Right lobe of liver (tissue), 6 donors: ENCODE data around the gene FEM1B. TPM values are rescaled to one million over a fixed set of nuclear protein-coding genes. Genes with fewer than 3 reads are reported as not detected.

Experiments
- ATAC-seq, 4 donors: fragments of 200-7000 bp; cut with Tn5 transposase; one replicate each; pipeline ENCODE4 v1.9.1; 2020; ENCODE audit warnings: mild to moderate bottlenecking in 4 of 4, moderate library complexity in 4 of 4
- DNase-seq, 3 donors: peaks; one replicate each; pipeline ENCODE4 v3.0.0-alpha.2; 2020
- H3K27ac ChIP-seq, 3 donors: fragments of 200-600 bp; one replicate each; pipeline ENCODE4 v1.8.0; 2022
- H3K27me3 ChIP-seq, 2 donors: fragments of 200-600 bp; one replicate each; pipeline ENCODE4 v1.8.0; 2022
- H3K36me3 ChIP-seq, 4 donors: fragments of 200-600 bp; sonication (generic) in 1 of 4; one replicate each; pipeline versions ENCODE4 v1.5.1 to v1.8.0; 2017 to 2022; ENCODE audit warnings: control low read depth in 1 of 4
- H3K4me1 ChIP-seq, 4 donors: fragments of 200-600 bp; sonication (generic) in 1 of 4; one replicate each; pipeline versions ENCODE4 v1.5.1 to v1.8.0; 2017 to 2022; ENCODE audit warnings: control low read depth in 1 of 4
- H3K4me3 ChIP-seq, 3 donors: fragments of 200-600 bp; one replicate each; pipeline ENCODE4 v1.8.0; 2022
- H3K9me3 ChIP-seq, 4 donors: fragments of 200-600 bp; sonication (generic) in 1 of 4; one replicate each; pipeline versions ENCODE4 v1.5.1 to v1.8.0; 2017 to 2022; ENCODE audit warnings: control low read depth in 1 of 4
- POLR2A ChIP-seq: fragments of 450-650 bp; IDR thresholded peaks from one replicate; pipeline ENCODE4 v1.6.1; 2017; ENCODE audit warnings: antibody characterized with exemption, mild to moderate bottlenecking
- WGBS: methylation state at CpG from one replicate; pipeline ENCODE4 v1.1.6; 2018; ENCODE audit warnings: low coverage, low lambda C conversion rate; ENCODE audit not compliant: insufficient coverage; ENCODE audit errors: missing lambda C conversion rate; 5-methylcytosine and 5-hydroxymethylcytosine counted together
- intact Hi-C, 2 donors: fragments of 100-400 bp; cut with DNase I; formaldehyde crosslinking; loops; one replicate each; pipeline versions ENCODE4 v1.11.2 to v1.14.1; 2022
- total RNA-seq, 6 experiments: library from RNA; depleted of rRNA in 2 of 6; stranded (reverse); fragments of >200 nt in 2 of 6; fragmentation: NEBNext Ultra II Directional in 3 of 6; extraction: Animal tissue kit (Norgen Biotek cat#: 25700) in 3 of 6; gene quantifications; one replicate each; pipeline versions ENCODE4 v1.1.0 to v1.2.4, GENCODE V29; 2016 to 2023
- TF ChIP-seq, protein P1 (sequence below), 4 donors: fragments of 200-600 bp in 3 of 4; fragments of 450-650 bp in 1 of 4; IDR thresholded peaks; one replicate each; pipeline versions ENCODE4 v1.5.1 to v1.8.0; 2016 to 2022; ENCODE audit warnings: antibody characterized with exemption in 4 of 4, mild to moderate bottlenecking in 2 of 4
- donor health status: DM: no; HTN: yes; CAD: no.
- donor health status: DM: no; HTN: no; CAD: no.
- donor health status: DM: no; HTN: no; CAD: no.
- donor health status: DM: no; HTN: yes; CAD: no.
- donor health status: DM: no; HTN: yes; CAD: no.

FEM1B gene
- total RNA-seq, 6 experiments from 2014 or later, result 17.7 to 28.3 (median 23.1) TPM

DNA sequence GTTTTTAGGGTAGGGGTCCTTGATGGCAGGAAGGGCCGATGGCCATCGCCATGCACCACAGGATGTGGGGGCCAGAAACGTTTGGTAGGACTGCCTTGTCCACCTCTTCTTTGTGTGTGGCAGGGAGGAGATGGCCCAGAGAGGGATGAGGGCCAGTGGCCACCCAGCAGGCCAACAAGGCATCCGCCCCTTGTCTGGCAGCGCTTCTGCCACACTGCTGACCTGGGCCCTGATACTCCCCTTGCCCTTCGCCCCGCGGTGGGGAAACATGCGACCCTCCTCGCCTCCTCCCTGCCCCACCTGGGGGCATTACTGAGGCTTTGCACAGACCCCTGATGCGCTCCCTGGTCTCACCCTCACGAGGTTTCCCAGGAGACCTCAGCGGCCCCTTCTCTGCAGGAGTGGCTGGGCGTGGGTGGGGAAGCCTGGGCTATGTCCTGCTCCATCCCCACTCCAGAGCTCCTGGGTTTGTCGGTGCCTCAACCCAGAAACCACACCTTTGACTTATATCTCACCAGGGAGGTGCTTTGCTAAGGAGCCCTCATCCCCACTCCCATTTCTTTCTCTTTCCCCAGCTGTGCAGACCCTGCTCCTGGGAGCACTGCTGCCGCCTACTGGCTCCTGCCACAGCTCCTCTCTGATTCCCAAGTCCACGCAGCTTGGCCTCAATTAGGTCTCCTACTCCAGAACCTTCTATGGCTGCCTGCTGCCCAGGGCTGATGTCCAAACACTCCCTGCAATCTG is 38.7 kb downstream of the FEM1B start:
- peak in 1 of 3 donors; percentile 38 for DNase-seq
- WGBS, result 28% methylated on average over 4 of the region's 17 CpGs
- Histone ChIP-seq H3K4me3 (no peak overlapping the region), H3K27ac (no peak overlapping the region), H3K9me3 (no peaks in the 10 kb centered on the region), H3K4me1 (no peaks in the 10 kb centered on the region), H3K27me3 (no peaks in the 10 kb centered on the region), H3K36me3 (no peaks in the 10 kb centered on the region)
- intact Hi-C loops, result loop anchor here in 1 of 2 donors (10.0 kb wide), 1 partner anchor 69 kb away; no protein-coding TSS in a partner anchor
- TF ChIP-seq, protein P1, sequence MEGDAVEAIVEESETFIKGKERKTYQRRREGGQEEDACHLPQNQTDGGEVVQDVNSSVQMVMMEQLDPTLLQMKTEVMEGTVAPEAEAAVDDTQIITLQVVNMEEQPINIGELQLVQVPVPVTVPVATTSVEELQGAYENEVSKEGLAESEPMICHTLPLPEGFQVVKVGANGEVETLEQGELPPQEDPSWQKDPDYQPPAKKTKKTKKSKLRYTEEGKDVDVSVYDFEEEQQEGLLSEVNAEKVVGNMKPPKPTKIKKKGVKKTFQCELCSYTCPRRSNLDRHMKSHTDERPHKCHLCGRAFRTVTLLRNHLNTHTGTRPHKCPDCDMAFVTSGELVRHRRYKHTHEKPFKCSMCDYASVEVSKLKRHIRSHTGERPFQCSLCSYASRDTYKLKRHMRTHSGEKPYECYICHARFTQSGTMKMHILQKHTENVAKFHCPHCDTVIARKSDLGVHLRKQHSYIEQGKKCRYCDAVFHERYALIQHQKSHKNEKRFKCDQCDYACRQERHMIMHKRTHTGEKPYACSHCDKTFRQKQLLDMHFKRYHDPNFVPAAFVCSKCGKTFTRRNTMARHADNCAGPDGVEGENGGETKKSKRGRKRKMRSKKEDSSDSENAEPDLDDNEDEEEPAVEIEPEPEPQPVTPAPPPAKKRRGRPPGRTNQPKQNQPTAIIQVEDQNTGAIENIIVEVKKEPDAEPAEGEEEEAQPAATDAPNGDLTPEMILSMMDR (IDR thresholded peaks at IDR 0.05), result peak in 3 of 4 donors; percentile 7 to 32 (median 19)
- no peak for TF ChIP-seq POLR2A
- peak in 3 of 4 donors; percentile 33 to 50 (median 49) for ATAC-seq

DNA sequence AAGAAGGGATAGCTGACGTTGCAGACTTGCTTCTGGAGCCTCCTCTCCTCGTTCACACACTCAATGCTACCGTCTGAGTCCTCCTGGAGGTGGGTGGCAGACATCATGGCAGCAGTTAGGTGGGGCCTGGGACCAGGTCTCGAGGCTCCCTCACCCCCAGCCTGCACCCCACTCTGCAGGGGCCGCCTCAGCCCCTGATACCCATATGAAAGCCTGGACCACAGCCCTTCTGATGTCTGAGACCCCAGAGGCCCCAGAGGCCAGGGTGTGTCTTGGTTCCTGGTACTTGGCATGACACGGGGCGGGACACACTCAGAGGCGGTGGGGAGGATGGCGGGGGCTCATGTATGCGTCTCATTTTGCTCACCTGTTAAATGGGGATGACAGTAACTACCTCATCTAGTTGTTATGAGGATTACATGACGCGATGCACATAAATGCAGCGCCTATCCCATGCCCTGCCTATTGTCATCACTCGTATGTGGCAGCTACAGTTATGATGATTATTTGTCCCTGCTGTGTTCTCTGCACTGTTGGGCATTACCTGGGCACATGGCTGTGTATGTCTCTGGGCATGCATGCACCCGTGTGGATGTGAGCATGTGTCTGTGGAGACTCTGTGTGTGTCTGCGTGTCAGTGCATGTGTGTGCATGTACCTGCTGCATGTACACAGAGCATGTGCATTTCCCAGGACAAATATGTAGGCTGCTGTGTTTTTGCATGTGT is 39.9 kb downstream of the FEM1B start:
- peak in 1 of 3 donors; percentile 35 for DNase-seq

DNA sequence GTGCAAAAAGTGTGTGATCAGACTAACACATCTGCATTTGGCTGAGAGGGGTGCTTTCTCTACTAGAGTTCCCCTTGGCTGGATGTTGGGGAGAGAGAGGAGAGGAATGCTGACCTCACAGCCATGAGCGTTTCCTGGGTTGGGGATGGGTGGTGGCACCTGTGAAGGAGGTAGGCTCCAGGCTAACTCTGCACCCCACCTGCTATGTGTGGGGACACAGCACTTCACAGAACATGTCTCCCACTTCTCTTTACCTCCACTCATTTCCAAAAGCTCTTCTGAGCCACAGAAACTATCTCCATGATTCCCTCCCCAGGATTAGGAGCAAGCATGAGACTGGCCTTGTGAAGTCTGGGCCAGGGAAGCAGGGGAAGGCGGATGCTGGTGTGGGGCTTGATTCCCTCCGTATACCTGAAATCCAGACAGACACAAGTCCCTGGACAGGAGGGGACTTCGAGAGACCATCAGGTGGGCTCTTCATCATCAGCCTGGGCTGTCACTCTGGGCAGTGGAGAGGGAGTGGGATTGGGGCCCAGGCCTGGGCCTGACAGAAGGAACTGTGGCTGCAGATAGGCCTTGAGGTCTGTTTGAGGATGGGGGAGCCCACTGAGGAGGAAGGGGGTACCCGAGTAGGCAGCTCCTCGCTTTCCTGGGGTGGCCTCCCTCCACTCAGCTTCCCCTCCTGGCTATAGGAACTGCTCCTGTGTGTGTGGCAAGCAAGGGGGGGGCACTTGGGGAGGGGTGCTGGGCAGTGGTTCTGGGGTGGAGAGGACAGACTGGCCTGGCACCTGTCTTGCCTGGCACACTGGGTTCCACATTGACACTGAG is 40.7 kb downstream of the FEM1B start:
- intact Hi-C loops, result loop anchor here in 1 of 2 donors (10.0 kb wide), 1 partner anchor 67 kb away; no protein-coding TSS in a partner anchor
- DNase-seq (peak in 1 of 3 donors; percentile 13), ATAC-seq (no peak)
- no peaks in the 10 kb centered on the region for H3K36me3 ChIP-seq
- no peaks in the 10 kb centered on the region for H3K4me1 ChIP-seq
- H3K4me3 ChIP-seq, result no peak overlapping the region
- no peaks in the 10 kb centered on the region for H3K27me3 ChIP-seq
- H3K27ac ChIP-seq, result no peak overlapping the region
- H3K9me3 ChIP-seq, result no peaks in the 10 kb centered on the region
- TF ChIP-seq POLR2A, result no peak
- TF ChIP-seq, protein P1 (IDR thresholded peaks at IDR 0.05), result no peak
- 50% methylated on average over 1 of the region's 6 CpGs for WGBS

More for the DNA sequence above, 39.9 kb downstream of the FEM1B start:
- TF ChIP-seq, protein P1 (IDR thresholded peaks at IDR 0.05), result no peak
- no peak for TF ChIP-seq POLR2A
- Histone ChIP-seq H3K9me3 (no peaks in the 10 kb centered on the region), H3K4me3 (no peak overlapping the region), H3K36me3 (no peaks in the 10 kb centered on the region), H3K4me1 (no peaks in the 10 kb centered on the region), H3K27me3 (no peaks in the 10 kb centered on the region), H3K27ac (no peak overlapping the region)
- intact Hi-C loops, result loop anchor here in 1 of 2 donors (10.0 kb wide), 1 partner anchor 67 kb away; no protein-coding TSS in a partner anchor
- WGBS, result 50% methylated on average over 1 of the region's 16 CpGs
- no peak for ATAC-seq
